ENCODE results near the gene AFAP1L1. TPM values are rescaled to one million over a fixed set of nuclear protein-coding genes. Genes with fewer than 3 reads are reported as not detected.

AFAP1L1 gene
- total and polyA plus RNA-seq, 9 of the 15 experiments (the other 6 are each of a cell fraction or from before 2014, with no cell fraction given), result 0.01 to 0.12 (median 0.03) TPM; not detected in 4

DNA sequence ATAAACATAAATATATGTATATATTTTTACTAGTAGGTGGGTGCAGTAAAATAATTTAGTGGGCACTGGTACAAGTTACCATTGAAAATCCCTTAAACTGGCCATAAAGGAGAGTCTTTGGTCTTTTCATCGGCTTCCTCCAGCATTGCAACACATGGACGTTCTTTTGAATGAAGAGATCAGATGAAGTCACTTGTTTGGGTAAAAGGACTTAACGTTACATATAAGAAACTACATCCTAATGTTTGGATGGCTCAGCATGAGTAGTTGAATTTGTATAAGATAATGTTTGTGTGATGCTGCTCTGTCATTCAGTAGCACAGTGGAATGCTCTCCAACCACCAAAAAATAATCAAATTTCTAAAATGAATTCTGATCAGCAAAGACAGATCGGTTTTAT lies 31.6 kb downstream of the AFAP1L1 start (continued):
- TF ChIP-seq, protein P1, sequence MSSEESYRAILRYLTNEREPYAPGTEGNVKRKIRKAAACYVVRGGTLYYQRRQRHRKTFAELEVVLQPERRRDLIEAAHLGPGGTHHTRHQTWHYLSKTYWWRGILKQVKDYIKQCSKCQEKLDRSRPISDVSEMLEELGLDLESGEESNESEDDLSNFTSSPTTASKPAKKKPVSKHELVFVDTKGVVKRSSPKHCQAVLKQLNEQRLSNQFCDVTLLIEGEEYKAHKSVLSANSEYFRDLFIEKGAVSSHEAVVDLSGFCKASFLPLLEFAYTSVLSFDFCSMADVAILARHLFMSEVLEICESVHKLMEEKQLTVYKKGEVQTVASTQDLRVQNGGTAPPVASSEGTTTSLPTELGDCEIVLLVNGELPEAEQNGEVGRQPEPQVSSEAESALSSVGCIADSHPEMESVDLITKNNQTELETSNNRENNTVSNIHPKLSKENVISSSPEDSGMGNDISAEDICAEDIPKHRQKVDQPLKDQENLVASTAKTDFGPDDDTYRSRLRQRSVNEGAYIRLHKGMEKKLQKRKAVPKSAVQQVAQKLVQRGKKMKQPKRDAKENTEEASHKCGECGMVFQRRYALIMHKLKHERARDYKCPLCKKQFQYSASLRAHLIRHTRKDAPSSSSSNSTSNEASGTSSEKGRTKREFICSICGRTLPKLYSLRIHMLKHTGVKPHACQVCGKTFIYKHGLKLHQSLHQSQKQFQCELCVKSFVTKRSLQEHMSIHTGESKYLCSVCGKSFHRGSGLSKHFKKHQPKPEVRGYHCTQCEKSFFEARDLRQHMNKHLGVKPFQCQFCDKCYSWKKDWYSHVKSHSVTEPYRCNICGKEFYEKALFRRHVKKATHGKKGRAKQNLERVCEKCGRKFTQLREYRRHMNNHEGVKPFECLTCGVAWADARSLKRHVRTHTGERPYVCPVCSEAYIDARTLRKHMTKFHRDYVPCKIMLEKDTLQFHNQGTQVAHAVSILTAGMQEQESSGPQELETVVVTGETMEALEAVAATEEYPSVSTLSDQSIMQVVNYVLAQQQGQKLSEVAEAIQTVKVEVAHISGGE (CRISPR knock-in tag; IDR thresholded peaks at IDR 0.05), result no peak
- TF ChIP-seq GATAD2A (IDR thresholded peaks at IDR 0.05) (no peak), NR2C2 (CRISPR knock-in tag; IDR thresholded peaks at IDR 0.05) (no peak), NR2C2 (tag; IDR thresholded peaks at IDR 0.05) (no peak), ZNF316 (IDR thresholded peaks at IDR 0.05) (no peak), ZNF175 (CRISPR knock-in tag; IDR thresholded peaks at IDR 0.05; ENCODE audit: low read depth) (no peak)
- TF ChIP-seq, protein P2, sequence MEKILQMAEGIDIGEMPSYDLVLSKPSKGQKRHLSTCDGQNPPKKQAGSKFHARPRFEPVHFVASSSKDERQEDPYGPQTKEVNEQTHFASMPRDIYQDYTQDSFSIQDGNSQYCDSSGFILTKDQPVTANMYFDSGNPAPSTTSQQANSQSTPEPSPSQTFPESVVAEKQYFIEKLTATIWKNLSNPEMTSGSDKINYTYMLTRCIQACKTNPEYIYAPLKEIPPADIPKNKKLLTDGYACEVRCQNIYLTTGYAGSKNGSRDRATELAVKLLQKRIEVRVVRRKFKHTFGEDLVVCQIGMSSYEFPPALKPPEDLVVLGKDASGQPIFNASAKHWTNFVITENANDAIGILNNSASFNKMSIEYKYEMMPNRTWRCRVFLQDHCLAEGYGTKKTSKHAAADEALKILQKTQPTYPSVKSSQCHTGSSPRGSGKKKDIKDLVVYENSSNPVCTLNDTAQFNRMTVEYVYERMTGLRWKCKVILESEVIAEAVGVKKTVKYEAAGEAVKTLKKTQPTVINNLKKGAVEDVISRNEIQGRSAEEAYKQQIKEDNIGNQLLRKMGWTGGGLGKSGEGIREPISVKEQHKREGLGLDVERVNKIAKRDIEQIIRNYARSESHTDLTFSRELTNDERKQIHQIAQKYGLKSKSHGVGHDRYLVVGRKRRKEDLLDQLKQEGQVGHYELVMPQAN (IDR thresholded peaks at IDR 0.05; ENCODE audit: borderline replicate concordance), result no peak
- TF ChIP-seq, protein P3, sequence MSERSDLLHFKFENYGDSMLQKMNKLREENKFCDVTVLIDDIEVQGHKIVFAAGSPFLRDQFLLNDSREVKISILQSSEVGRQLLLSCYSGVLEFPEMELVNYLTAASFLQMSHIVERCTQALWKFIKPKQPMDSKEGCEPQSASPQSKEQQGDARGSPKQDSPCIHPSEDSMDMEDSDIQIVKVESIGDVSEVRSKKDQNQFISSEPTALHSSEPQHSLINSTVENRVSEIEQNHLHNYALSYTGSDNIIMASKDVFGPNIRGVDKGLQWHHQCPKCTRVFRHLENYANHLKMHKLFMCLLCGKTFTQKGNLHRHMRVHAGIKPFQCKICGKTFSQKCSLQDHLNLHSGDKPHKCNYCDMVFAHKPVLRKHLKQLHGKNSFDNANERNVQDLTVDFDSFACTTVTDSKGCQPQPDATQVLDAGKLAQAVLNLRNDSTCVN (CRISPR knock-in tag; IDR thresholded peaks at IDR 0.05), result no peak

Measured in K562 (cell line).